Mammary epithelial cell (primary cell): ENCODE data around the gene TSPEAR.

ENCODE experiments used
- CTCF ChIP-seq, 2 donors: IDR thresholded peaks in 1 of 2; conservative IDR thresholded peaks in 1 of 2; 2 replicates each; pipeline ENCODE4 v1.5.1; 2011 to 2012; ENCODE audit warnings: inconsistent platforms in 2 of 2, low read length in 2 of 2, mild to moderate bottlenecking in 2 of 2, control low read depth in 1 of 2, low read depth in 1 of 2; ENCODE audit not compliant: insufficient read depth in 1 of 2; ENCODE audit errors: extremely low read depth in 1 of 2
- EZH2 ChIP-seq: IDR thresholded peaks from 2 replicates; pipeline ENCODE4 v1.6.1; 2012; ENCODE audit warnings: low read length, inconsistent platforms, borderline replicate concordance

GRCh38 chr21:44471996-44472395 is 239.4 kb downstream of the TSPEAR start:
- TF ChIP-seq CTCF (conservative IDR thresholded peaks at IDR 0.05 in 1 of 2, IDR thresholded peaks at IDR 0.05 in 1 of 2; ENCODE audit: extremely low read depth in 1 of 2, insufficient read depth in 1 of 2, low read depth in 1 of 2, low read length in 2 of 2) (no peak), EZH2 (no peak)
